Body of pancreas (tissue), 4 donors: Measurements from ENCODE around the gene KLHL13. TPM values are rescaled to one million over a fixed set of nuclear protein-coding genes. Genes with fewer than 3 reads are reported as not detected.
A peak's percentile ranks its signal among the peaks of the same experiment; 100 is the strongest.

ENCODE experiments used
- ATAC-seq: fragments of 150-250 bp; one replicate; pipeline ENCODE4 v1.9.1; 2016
- DNase-seq, 4 donors: peaks; one replicate each; pipeline ENCODE4 v3.0.0-alpha.2; 2019
- H3K27ac ChIP-seq, 4 donors: fragments of 200-600 bp; sonication (generic); 1 replicate in 3 of 4; 2 replicates in 1 of 4; pipeline versions ENCODE4 v1.5.1 to v1.6.1; 2016 to 2019; ENCODE audit warnings: mild to moderate bottlenecking in 1 of 4, mixed read lengths in 1 of 4, moderate library complexity in 1 of 4
- H3K27me3 ChIP-seq, 2 donors: fragments of 200-600 bp; sonication (generic); one replicate each; pipeline ENCODE4 v1.6.0; 2016; ENCODE audit warnings: mild to moderate bottlenecking in 1 of 2
- H3K36me3 ChIP-seq, 2 donors: fragments of 200-600 bp; sonication (generic); replicated peaks in 1 of 2; 2 replicates each; pipeline ENCODE4 v1.5.1; 2016; ENCODE audit warnings: low read depth in 2 of 2; ENCODE audit not compliant: insufficient read depth in 1 of 2
- H3K4me1 ChIP-seq: fragments of 200-600 bp; sonication (generic); one replicate; pipeline ENCODE4 v1.6.0; 2016
- H3K4me3 ChIP-seq, 2 donors: fragments of 200-600 bp; sonication (generic); 1 replicate in 1 of 2; 2 replicates in 1 of 2; pipeline ENCODE4 v1.5.1; 2016 to 2019
- H3K9me3 ChIP-seq, 3 donors: fragments of 200-600 bp; sonication (generic); 1 replicate in 2 of 3; 2 replicates in 1 of 3; pipeline ENCODE4 v1.5.1; 2016
- POLR2A ChIP-seq, 3 donors: fragments of 450-650 bp; IDR thresholded peaks; one replicate each; pipeline ENCODE4 v1.6.1; 2016; ENCODE audit warnings: antibody characterized with exemption in 3 of 3, mild to moderate bottlenecking in 2 of 3
- WGBS, 2 donors: methylation state at CpG; one replicate each; pipeline ENCODE4 v1.1.5; 2017; 5-methylcytosine and 5-hydroxymethylcytosine counted together
- intact Hi-C: fragments of 100-400 bp; cut with DNase I; formaldehyde crosslinking; loops from one replicate; pipeline ENCODE4 v1.15.1; 2023
- total RNA-seq, 2 donors: library from RNA; depleted of rRNA; stranded (reverse); fragments of >200 nt; gene quantifications; one replicate each; pipeline ENCODE4 v1.1.0, GENCODE V29; 2016
- TF ChIP-seq, protein P1 (sequence below), 7 experiments: fragments of 450-650 bp in 4 of 7; fragments of 200-600 bp in 3 of 7; sonication (generic) in 3 of 7; IDR thresholded peaks; one replicate each; pipeline ENCODE4 v1.5.1; 2016 to 2019; ENCODE audit warnings: antibody characterized with exemption in 7 of 7

The KLHL13 gene
- total RNA-seq, 2 donors from 2014 or later: 3.0 to 3.4 TPM

DNA sequence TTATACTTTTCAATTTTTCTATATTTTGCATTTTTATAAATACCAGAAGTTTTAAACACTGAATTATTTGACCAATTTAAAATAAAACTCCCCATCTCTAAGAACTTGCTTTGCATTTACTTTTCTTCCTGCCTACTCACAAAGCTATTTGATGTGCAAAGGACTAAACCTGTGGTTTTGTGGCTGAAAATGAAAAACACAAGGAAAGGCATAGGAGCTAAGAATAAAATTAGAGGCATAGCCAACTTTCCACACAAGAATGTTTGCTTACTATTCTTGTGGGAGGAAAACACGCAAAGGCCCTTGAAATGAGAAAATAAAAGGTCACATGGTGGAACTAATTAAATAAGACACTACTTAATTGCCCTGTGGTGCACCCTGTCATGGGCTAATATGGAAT, 221.2 kb downstream of the KLHL13 start:
- Histone ChIP-seq H3K27me3 (no peaks in the 10 kb centered on the region), H3K4me3 (no peak overlapping the region), H3K4me1 (no peaks in the 10 kb centered on the region), H3K36me3 (no peaks in the 10 kb centered on the region), H3K9me3 (no peaks in the 10 kb centered on the region), H3K27ac (no peak overlapping the region)
- ATAC-seq (no peak), DNase-seq (no peak)
- TF ChIP-seq POLR2A (IDR thresholded peaks at IDR 0.05): no peak
- TF ChIP-seq, protein P1, sequence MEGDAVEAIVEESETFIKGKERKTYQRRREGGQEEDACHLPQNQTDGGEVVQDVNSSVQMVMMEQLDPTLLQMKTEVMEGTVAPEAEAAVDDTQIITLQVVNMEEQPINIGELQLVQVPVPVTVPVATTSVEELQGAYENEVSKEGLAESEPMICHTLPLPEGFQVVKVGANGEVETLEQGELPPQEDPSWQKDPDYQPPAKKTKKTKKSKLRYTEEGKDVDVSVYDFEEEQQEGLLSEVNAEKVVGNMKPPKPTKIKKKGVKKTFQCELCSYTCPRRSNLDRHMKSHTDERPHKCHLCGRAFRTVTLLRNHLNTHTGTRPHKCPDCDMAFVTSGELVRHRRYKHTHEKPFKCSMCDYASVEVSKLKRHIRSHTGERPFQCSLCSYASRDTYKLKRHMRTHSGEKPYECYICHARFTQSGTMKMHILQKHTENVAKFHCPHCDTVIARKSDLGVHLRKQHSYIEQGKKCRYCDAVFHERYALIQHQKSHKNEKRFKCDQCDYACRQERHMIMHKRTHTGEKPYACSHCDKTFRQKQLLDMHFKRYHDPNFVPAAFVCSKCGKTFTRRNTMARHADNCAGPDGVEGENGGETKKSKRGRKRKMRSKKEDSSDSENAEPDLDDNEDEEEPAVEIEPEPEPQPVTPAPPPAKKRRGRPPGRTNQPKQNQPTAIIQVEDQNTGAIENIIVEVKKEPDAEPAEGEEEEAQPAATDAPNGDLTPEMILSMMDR (IDR thresholded peaks at IDR 0.05): no peak
- 26 to 36% methylated on average over 1 of the region's 1 CpG for WGBS, 2 donors
- intact Hi-C loops: no loop called here

DNA sequence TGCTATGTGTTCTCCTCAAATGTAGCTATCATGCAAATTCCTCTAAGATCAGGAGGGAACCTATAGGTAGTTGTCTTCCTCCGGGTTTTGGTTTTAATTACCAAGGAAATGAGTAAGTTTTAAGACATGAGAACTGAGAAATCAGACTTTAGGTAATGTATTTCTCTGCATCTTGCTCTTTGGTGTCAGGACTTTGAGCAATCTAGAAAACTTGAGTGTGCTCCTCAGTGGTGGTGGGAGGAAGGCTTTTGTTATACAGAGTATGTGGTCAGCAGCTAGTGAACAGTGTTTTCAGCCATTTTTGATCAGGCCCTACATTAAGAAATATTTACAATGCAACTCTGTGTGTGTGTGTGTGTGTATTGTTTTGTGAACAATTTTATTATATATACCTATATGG, 224.1 kb downstream of the KLHL13 start:
- no peak overlapping the region for H3K4me3 ChIP-seq
- ATAC-seq (no peak), DNase-seq (no peak)
- WGBS, 2 donors: 85 to 94% methylated on average over 1 of the region's 1 CpG
- no peaks in the 10 kb centered on the region for H3K27me3 ChIP-seq
- intact Hi-C loops: no loop called here
- no peak overlapping the region for H3K27ac ChIP-seq
- no peaks in the 10 kb centered on the region for H3K36me3 ChIP-seq
- H3K9me3 ChIP-seq: no peaks in the 10 kb centered on the region
- no peak for TF ChIP-seq POLR2A (IDR thresholded peaks at IDR 0.05)
- TF ChIP-seq, protein P1 (IDR thresholded peaks at IDR 0.05): no peak
- H3K4me1 ChIP-seq: no peaks in the 10 kb centered on the region

DNA sequence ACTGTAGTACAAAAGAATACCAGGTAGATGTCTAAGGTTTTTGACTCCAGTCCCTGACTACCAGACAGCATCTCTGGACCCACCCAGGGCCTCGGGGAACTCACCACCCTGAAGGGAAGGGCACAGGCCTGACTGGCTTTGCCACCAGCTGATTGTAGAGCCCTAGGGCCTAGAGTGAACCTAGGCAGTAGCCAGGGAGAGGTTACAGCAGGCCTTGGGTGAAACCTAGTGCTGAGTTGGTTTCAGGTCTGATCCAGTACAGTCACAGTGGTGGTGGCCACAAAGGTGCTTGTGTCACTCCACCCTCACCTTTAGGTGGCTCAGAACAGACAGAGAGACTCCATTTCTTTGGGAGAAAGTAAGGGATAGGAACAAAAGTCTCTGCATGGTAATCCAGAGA, 244.8 kb downstream of the KLHL13 start:
- Histone ChIP-seq H3K4me1 (no peaks in the 10 kb centered on the region), H3K9me3 (no peaks in the 10 kb centered on the region), H3K27me3 (no peaks in the 10 kb centered on the region), H3K36me3 (no peaks in the 10 kb centered on the region), H3K27ac (no peak overlapping the region), H3K4me3 (no peak overlapping the region)
- DNase-seq: no peak
- TF ChIP-seq, protein P1 (IDR thresholded peaks at IDR 0.05): no peak
- TF ChIP-seq POLR2A (IDR thresholded peaks at IDR 0.05): no peak
- 60% methylated on average over 1 of the region's 1 CpG; no CpG with 5 or more reads in 1 of the 2 donors for WGBS, 2 donors
- intact Hi-C loops: no loop called here
- no peak for ATAC-seq

DNA sequence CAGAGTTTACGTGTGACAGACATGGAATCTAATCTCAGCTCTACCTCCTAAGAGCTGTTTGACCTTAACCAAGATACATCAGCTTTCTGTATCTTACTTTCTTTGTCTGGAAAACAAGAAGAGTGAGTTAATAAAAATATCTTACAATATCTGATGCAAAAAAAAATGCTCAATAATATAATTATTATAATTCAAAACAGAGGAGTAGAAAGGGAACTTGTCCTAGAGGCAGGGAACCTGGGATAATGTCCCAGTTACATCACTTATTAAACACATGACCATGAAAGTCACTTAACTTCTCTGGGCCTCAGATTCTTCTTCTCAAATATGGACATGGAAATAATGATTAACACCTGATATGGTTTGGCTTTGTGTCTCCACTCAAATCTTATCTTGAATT, 256.1 kb downstream of the KLHL13 start:
- no peak overlapping the region for H3K4me3 ChIP-seq
- no peaks in the 10 kb centered on the region for H3K36me3 ChIP-seq
- DNase-seq (no peak), ATAC-seq (no peak)
- H3K27me3 ChIP-seq: no peaks in the 10 kb centered on the region
- no peak overlapping the region for H3K27ac ChIP-seq
- intact Hi-C loops: no loop called here
- WGBS, 2 donors: 67 to 100% methylated on average over 1 of the region's 1 CpG
- H3K9me3 ChIP-seq: no peaks in the 10 kb centered on the region
- TF ChIP-seq, protein P1 (IDR thresholded peaks at IDR 0.05): no peak
- TF ChIP-seq POLR2A (IDR thresholded peaks at IDR 0.05): no peak
- H3K4me1 ChIP-seq: no peaks in the 10 kb centered on the region

DNA sequence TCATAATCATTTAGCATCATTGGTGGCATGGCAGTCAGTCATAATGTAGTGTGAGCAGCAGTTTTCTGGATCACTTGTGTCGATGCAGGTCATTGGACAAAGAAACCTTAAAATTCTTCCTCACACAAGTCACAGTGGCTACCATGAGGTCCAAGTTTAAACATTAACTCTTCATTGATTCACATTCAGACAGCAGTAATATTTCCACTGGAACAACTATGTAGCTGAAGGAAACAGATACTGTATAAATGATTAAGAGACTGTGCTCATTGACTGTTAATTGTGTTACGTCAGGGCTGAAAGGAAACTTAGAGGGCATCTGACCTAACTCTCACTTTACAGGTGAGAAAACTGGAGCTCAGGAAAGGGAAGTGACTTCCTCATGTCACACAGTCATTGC, 261.8 kb downstream of the KLHL13 start:
- DNase-seq (no peak), ATAC-seq (peak; percentile 72)
- Histone ChIP-seq H3K4me1 (no peaks in the 10 kb centered on the region), H3K27me3 (no peaks in the 10 kb centered on the region), H3K9me3 (no peaks in the 10 kb centered on the region), H3K27ac (peak overlapping the region in 1 of 4 donors; percentile 3), H3K4me3 (no peak overlapping the region), H3K36me3 (no peaks in the 10 kb centered on the region)
- TF ChIP-seq, protein P1 (IDR thresholded peaks at IDR 0.05): no peak
- no peak for TF ChIP-seq POLR2A (IDR thresholded peaks at IDR 0.05)
- WGBS, 2 donors: 29 to 40% methylated on average over 1 to 2 of the region's 2 CpGs
- intact Hi-C loops: no loop called here
